HG02571 (cell line): Measurements from ENCODE around the gene RAPGEFL1.
A peak's percentile ranks its signal among the peaks of the same experiment; 100 is the strongest.
"Not testable (repeated sequence)": the region's sequence is repeated elsewhere in the genome, so short reads cannot be mapped to it uniquely, and the experiment has no call there.

Experiments
- ATAC-seq: cut with Tn5 transposase; IDR thresholded peaks from one replicate; pipeline ENCODE4 v1.9.1; 2021; ENCODE audit warnings: mild to moderate bottlenecking, moderate library complexity; ENCODE audit not compliant: unreplicated experiment

RAPGEFL1 gene

GRCh38 chr17:40173091-40173777, 4.0 kb upstream of the RAPGEFL1 start:
- no peak for ATAC-seq

- no peak for ATAC-seq
Observed at GRCh38 chr17:40173778-40174135, 3.5 kb upstream of the RAPGEFL1 start.

GRCh38 chr17:40174514-40174913, 2.8 kb upstream of the RAPGEFL1 start:
- ATAC-seq: no peak

- ATAC-seq: no peak
Observed at GRCh38 chr17:40175928-40176753, 1.1 kb upstream of the RAPGEFL1 start.

GRCh38 chr17:40176754-40177110, 538 bp upstream of the RAPGEFL1 start:
- ATAC-seq: no peak

GRCh38 chr17:40178021-40178601, 841 bp downstream of the RAPGEFL1 start:
- ATAC-seq: no peak

GRCh38 chr17:40178660-40179059, 1.4 kb downstream of the RAPGEFL1 start:
- no peak for ATAC-seq

GRCh38 chr17:40179923-40180659, 2.8 kb downstream of the RAPGEFL1 start:
- no peak for ATAC-seq

GRCh38 chr17:40180694-40181093, 3.4 kb downstream of the RAPGEFL1 start:
- ATAC-seq: no peak

GRCh38 chr17:40181205-40181604, 3.9 kb downstream of the RAPGEFL1 start:
- no peak for ATAC-seq

GRCh38 chr17:40182606-40183005, 5.3 kb downstream of the RAPGEFL1 start:
- ATAC-seq: no peak

GRCh38 chr17:40187238-40187637, 10.0 kb downstream of the RAPGEFL1 start:
- ATAC-seq: no peak

GRCh38 chr17:40188694-40189093, 11.4 kb downstream of the RAPGEFL1 start:
- no peak for ATAC-seq

GRCh38 chr17:40190197-40191021, 13.1 kb downstream of the RAPGEFL1 start:
- no peak for ATAC-seq

GRCh38 chr17:40191237-40192208, 14.3 kb downstream of the RAPGEFL1 start:
- ATAC-seq: peak; percentile 57

- no peak for ATAC-seq
Observed at GRCh38 chr17:40192961-40193360, 15.7 kb downstream of the RAPGEFL1 start.

GRCh38 chr17:40194821-40195220, 17.6 kb downstream of the RAPGEFL1 start:
- no peak for ATAC-seq

GRCh38 chr17:40197550-40197949, 20.3 kb downstream of the RAPGEFL1 start:
- ATAC-seq: no peak

GRCh38 chr17:40197965-40198456, 20.7 kb downstream of the RAPGEFL1 start:
- ATAC-seq: not testable (repeated sequence)
